IMR-90 (cell line): ENCODE measurements around the gene GRIK5. TPM values are rescaled to one million over a fixed set of nuclear protein-coding genes. Genes with fewer than 3 reads are reported as not detected.

Experiments
- ATAC-seq: fragments of 200-7000 bp; cut with Tn5 transposase; 2 replicates; pipeline ENCODE4 v1.9.1; 2020; ENCODE audit warnings: low read depth, mild to moderate bottlenecking, moderate library complexity
- BruUV-seq: library from RNA; stranded (reverse); fragments of 400-500 nt; replicated peaks from 2 replicates; lab custom pipeline; 2021; lab: Mats Ljungman, UMichigan
- CTCF ChIA-PET: fragments of 300-600 bp; formaldehyde crosslinking; extraction: SDS; loops from one replicate; lab custom pipeline; 2021; ENCODE audit warnings: antibody characterized with exemption; lab: Yijun Ruan, JAX
- POLR2A ChIA-PET: fragments of 300-600 bp; sonication (Branson Sonifier 250); formaldehyde crosslinking; loops from one replicate; lab custom pipeline; 2022; ENCODE audit warnings: antibody characterized with exemption; ENCODE audit not compliant: unreplicated experiment; lab: Charles Lee
- DNase-seq: peaks from one replicate; pipeline ENCODE4 v3.0.0; 2013
- H2AFZ ChIP-seq: replicated peaks from 2 replicates; pipeline ENCODE3; 2013; ENCODE audit warnings: low read length, mild to moderate bottlenecking; ENCODE audit not compliant: poor library complexity
- H2AK5ac ChIP-seq: 2 replicates; pipeline ENCODE4 v1.6.1; 2013; ENCODE audit warnings: low read depth, low read length, inconsistent platforms
- H2AK9ac ChIP-seq: replicated peaks from 2 replicates; pipeline ENCODE3; 2013; ENCODE audit warnings: mild to moderate bottlenecking, low read depth, low read length, moderate library complexity; ENCODE audit not compliant: poor library complexity
- H2BK120ac ChIP-seq: 2 replicates; pipeline ENCODE4 v1.6.1; 2013; ENCODE audit warnings: low read depth, low read length, inconsistent platforms
- H2BK15ac ChIP-seq: 3 replicates; pipeline ENCODE4 v1.6.1; 2013; ENCODE audit warnings: low read depth, low read length, inconsistent platforms
- H2BK20ac ChIP-seq: 2 replicates; pipeline ENCODE4 v1.6.1; 2013; ENCODE audit warnings: low read depth, mild to moderate bottlenecking, inconsistent platforms, low read length, moderate library complexity
- H2BK5ac ChIP-seq: 2 replicates; pipeline ENCODE4 v1.6.1; 2013; ENCODE audit warnings: mild to moderate bottlenecking, low read depth, low read length, inconsistent platforms; ENCODE audit not compliant: poor library complexity, severe bottlenecking
- H3K14ac ChIP-seq: replicated peaks from 2 replicates; pipeline ENCODE4 v1.6.1; 2013; ENCODE audit warnings: low read depth, low read length, inconsistent platforms
- H3K18ac ChIP-seq: 2 replicates; pipeline ENCODE4 v1.6.1; 2013; ENCODE audit warnings: low read depth, low read length, control low read depth
- H3K23ac ChIP-seq: 2 replicates; pipeline ENCODE4 v1.6.1; 2013; ENCODE audit warnings: low read depth, low read length, inconsistent platforms
- H3K27ac ChIP-seq: 2 replicates; pipeline ENCODE4 v1.5.1; 2013; ENCODE audit warnings: mild to moderate bottlenecking, control low read depth, low read length; ENCODE audit not compliant: insufficient read depth
- H3K27me3 ChIP-seq: 2 replicates; pipeline ENCODE4 v1.6.1; 2013; ENCODE audit warnings: low read length; ENCODE audit not compliant: control insufficient read depth, insufficient read depth
- H3K36me3 ChIP-seq: 2 replicates; pipeline ENCODE4 v1.6.1; 2013; ENCODE audit warnings: low read length, mixed read lengths; ENCODE audit not compliant: control insufficient read depth, insufficient read depth
- H3K4ac ChIP-seq: 2 replicates; pipeline ENCODE4 v1.6.1; 2013; ENCODE audit warnings: low read depth, low read length, inconsistent platforms
- H3K4me1 ChIP-seq: 2 replicates; pipeline ENCODE4 v1.6.1; 2013; ENCODE audit warnings: low read length, mixed read lengths; ENCODE audit not compliant: control insufficient read depth, insufficient read depth
- H3K4me2 ChIP-seq: 2 replicates; pipeline ENCODE4 v1.6.1; 2013; ENCODE audit warnings: low read depth, mild to moderate bottlenecking, control low read depth, low read length, moderate library complexity
- H3K4me3 ChIP-seq: 2 replicates; pipeline ENCODE4 v1.5.1; 2013; ENCODE audit warnings: low read depth, mild to moderate bottlenecking, control low read depth, low read length, moderate library complexity; ENCODE audit not compliant: insufficient read depth
- H3K56ac ChIP-seq: 2 replicates; pipeline ENCODE4 v1.6.1; 2013; ENCODE audit warnings: low read length, inconsistent platforms; ENCODE audit not compliant: insufficient read depth; ENCODE audit errors: extremely low read depth
- H3K79me1 ChIP-seq, 2 experiments: 2 replicates each; pipeline ENCODE4 v1.6.1; 2013; ENCODE audit warnings: low read length in 2 of 2, inconsistent platforms in 1 of 2, low read depth in 1 of 2
- H3K9ac ChIP-seq: 2 replicates; pipeline ENCODE4 v1.6.1; 2013; ENCODE audit warnings: low read depth, low read length, control low read depth
- H3K9me1 ChIP-seq: 2 replicates; pipeline ENCODE4 v1.6.1; 2013; ENCODE audit warnings: low read length, inconsistent platforms; ENCODE audit not compliant: insufficient read depth
- H3K9me3 ChIP-seq: 2 replicates; pipeline ENCODE4 v1.6.1; 2013; ENCODE audit warnings: low read length; ENCODE audit not compliant: control insufficient read depth, insufficient read depth
- H4K20me1 ChIP-seq: 2 replicates; pipeline ENCODE4 v1.6.1; 2013; ENCODE audit warnings: low read length, inconsistent platforms; ENCODE audit not compliant: insufficient read depth
- H4K5ac ChIP-seq: 2 replicates; pipeline ENCODE4 v1.6.1; 2013; ENCODE audit warnings: mild to moderate bottlenecking, low read depth, low read length, control low read depth
- H4K8ac ChIP-seq, 2 experiments: 2 replicates each; pipeline ENCODE4 v1.6.1; 2013; ENCODE audit warnings: low read depth in 2 of 2, low read length in 2 of 2, control low read depth in 1 of 2, inconsistent platforms in 1 of 2
- H4K91ac ChIP-seq: 2 replicates; pipeline ENCODE4 v1.6.1; 2013; ENCODE audit warnings: low read depth, low read length, inconsistent platforms; ENCODE audit not compliant: insufficient read depth
- BHLHE40 ChIP-seq: fragments of 150-350 bp; IDR thresholded peaks from 2 replicates; pipeline ENCODE4 v1.6.1; 2016; ENCODE audit warnings: mild to moderate bottlenecking, low read depth, low read length
- CEBPB ChIP-seq: IDR thresholded peaks from 2 replicates; pipeline ENCODE4 v1.6.1; 2012; ENCODE audit warnings: low read depth, low read length, improper control_type of control experiment
- CHD1 ChIP-seq: IDR thresholded peaks from 2 replicates; pipeline ENCODE4 v1.6.1; 2012; ENCODE audit warnings: low read depth, low read length, improper control_type of control experiment
- CTCF ChIP-seq: conservative IDR thresholded peaks from 2 replicates; pipeline ENCODE4 v1.5.1; 2012; ENCODE audit warnings: mild to moderate bottlenecking, low read depth, low read length, improper control_type of control experiment
- ELK1 ChIP-seq: fragments of 150-350 bp; IDR thresholded peaks from 2 replicates; pipeline ENCODE4 v1.6.1; 2016; ENCODE audit warnings: low read depth, mild to moderate bottlenecking, low read length, moderate library complexity, borderline replicate concordance
- FOS ChIP-seq: fragments of 150-350 bp; IDR thresholded peaks from 2 replicates; pipeline ENCODE4 v1.6.1; 2016; ENCODE audit warnings: low read depth, low read length
- MAFK ChIP-seq: IDR thresholded peaks from 2 replicates; pipeline ENCODE4 v1.6.1; 2012; ENCODE audit warnings: low read depth, low read length, improper control_type of control experiment
- MAZ ChIP-seq: IDR thresholded peaks from 2 replicates; pipeline ENCODE4 v1.6.1; 2012; ENCODE audit warnings: low read depth, mild to moderate bottlenecking, low read length, improper control_type of control experiment, moderate library complexity, borderline replicate concordance
- MXI1 ChIP-seq: IDR thresholded peaks from 2 replicates; pipeline ENCODE4 v1.6.1; 2012; ENCODE audit warnings: low read depth, mild to moderate bottlenecking, low read length, moderate library complexity, borderline replicate concordance
- NFE2L2 ChIP-seq: fragments of 150-350 bp; IDR thresholded peaks from 2 replicates; pipeline ENCODE4 v1.6.1; 2016; ENCODE audit warnings: low read depth, mild to moderate bottlenecking, low read length
- POLR2A ChIP-seq: IDR thresholded peaks from 2 replicates; pipeline ENCODE4 v1.6.1; 2012; ENCODE audit warnings: mild to moderate bottlenecking, low read depth, low read length
- RAD21 ChIP-seq: IDR thresholded peaks from 2 replicates; pipeline ENCODE4 v1.6.1; 2012; ENCODE audit warnings: low read length, improper control_type of control experiment
- RCOR1 ChIP-seq: IDR thresholded peaks from 2 replicates; pipeline ENCODE4 v1.6.1; 2012; ENCODE audit warnings: mild to moderate bottlenecking, low read length, improper control_type of control experiment; ENCODE audit not compliant: insufficient replicate concordance
- RFX5 ChIP-seq: IDR thresholded peaks from 2 replicates; pipeline ENCODE4 v1.8.0; 2012; ENCODE audit warnings: low read depth, mild to moderate bottlenecking, low read length, moderate library complexity
- SMC3 ChIP-seq: fragments of 150-350 bp; IDR thresholded peaks from 2 replicates; pipeline ENCODE4 v1.6.1; 2016; ENCODE audit warnings: low read depth, mild to moderate bottlenecking, antibody characterized with exemption, low read length, moderate library complexity
- USF2 ChIP-seq: fragments of 150-350 bp; IDR thresholded peaks from 2 replicates; pipeline ENCODE4 v1.6.1; 2017; ENCODE audit warnings: mild to moderate bottlenecking, antibody characterized with exemption, low read length, low read depth
- WGBS, 2 experiments: methylation state at CpG; one replicate each; pipeline versions ENCODE4 v1.1.5 to v1.1.7; 2013; ENCODE audit warnings: missing lambda C conversion rate in 2 of 2; ENCODE audit not compliant: insufficient read length in 1 of 2; ENCODE audit errors: extremely low coverage in 2 of 2; 5-methylcytosine and 5-hydroxymethylcytosine counted together
- dilution Hi-C: fragments of 300-500 bp; cut with HindIII; formaldehyde crosslinking; loops from one replicate; pipeline ENCODE4 v1.14.3; 2018; ENCODE audit warnings: low sequenced_read_pairs; ENCODE audit not compliant: unreplicated experiment
- in situ Hi-C: fragments of 300-500 bp; cut with MboI; formaldehyde crosslinking; loops from 3 replicates; pipeline ENCODE4 v1.14.3; 2019; ENCODE audit warnings: low sequenced_read_pairs, inconsistent platforms, mixed read lengths
- intact Hi-C: fragments of 100-400 bp; cut with micrococcal nuclease; formaldehyde crosslinking; loops from 2 replicates; pipeline ENCODE4 v1.10.0; 2022
- polyA plus RNA-seq, 3 experiments: library from polyadenylated mRNA; depleted of rRNA; stranded (reverse); fragments of >200 nt; gene quantifications; 2 replicates each; pipeline ENCODE4 v1.2.3, GENCODE V29; 2012; ENCODE audit warnings: low replicate concordance in 1 of 3
- total RNA-seq: library from RNA; depleted of rRNA; stranded (reverse); fragments of >200 nt; gene quantifications from 2 replicates; pipeline ENCODE4 v1.2.3, GENCODE V29; 2012

Gene GRIK5
- total and polyA plus RNA-seq, 2 of the 4 experiments (the other 2 are of a cell fraction) = 0.10 TPM; not detected in 1

- no peak overlapping the region for H2AFZ ChIP-seq
- ChIA-PET CTCF (no interaction called here), POLR2A (no interaction called here)
- H3K9me1 ChIP-seq = no peaks in the 10 kb centered on the region; the same call in 1 of the 2 replicates
- no peak for TF ChIP-seq CHD1
- no peak for TF ChIP-seq ELK1
- no peak for TF ChIP-seq NFE2L2
- TF ChIP-seq MAZ = no peak
- no peak for TF ChIP-seq MXI1
- no peak for TF ChIP-seq RCOR1
- no peak for TF ChIP-seq FOS
- no peak for TF ChIP-seq CEBPB
- TF ChIP-seq MAFK = no peak
- TF ChIP-seq USF2 = no peak
- no peak for TF ChIP-seq CTCF
- no peak for TF ChIP-seq RFX5
- no peak for TF ChIP-seq RAD21
- TF ChIP-seq SMC3 = no peak
- TF ChIP-seq POLR2A = no peak
- TF ChIP-seq BHLHE40 = no peak
- H3K27me3 ChIP-seq = peaks cover 38% of the 10 kb centered on the region
- 94% methylated on average over 3 of the region's 9 CpGs; no CpG with 5 or more reads in 1 of the 2 experiments for WGBS, 2 experiments
- H3K9me3 ChIP-seq = no peaks in the 10 kb centered on the region
- dilution Hi-C loops (no loop called here), intact Hi-C loops (no loop called here), in situ Hi-C loops (no loop called here)
- H3K4me2 ChIP-seq = no peak overlapping the region
- H3K79me1 ChIP-seq = no peaks in the 10 kb centered on the region
- H2AK9ac ChIP-seq = no peak overlapping the region
- no peaks in the 10 kb centered on the region for H3K36me3 ChIP-seq
- no TSS peak for BruUV-seq
- no peak overlapping the region for H2AK5ac ChIP-seq
- ATAC-seq = no peak
- no peak overlapping the region for H3K18ac ChIP-seq
- H3K14ac ChIP-seq = no peak overlapping the region
- no peak overlapping the region for H4K5ac ChIP-seq
- no peak overlapping the region for H4K91ac ChIP-seq
- H3K4me3 ChIP-seq = no peak overlapping the region
- H2BK20ac ChIP-seq = no peak overlapping the region
- H3K9ac ChIP-seq = no peak overlapping the region
- no peak overlapping the region for H2BK15ac ChIP-seq
- no peak overlapping the region for H3K4ac ChIP-seq
- no peak overlapping the region for H2BK5ac ChIP-seq
- H4K8ac ChIP-seq = no peak overlapping the region
- no peak overlapping the region for H3K27ac ChIP-seq
- H3K4me1 ChIP-seq = no peaks in the 10 kb centered on the region
- DNase-seq = no peak
- H3K56ac ChIP-seq = no peak overlapping the region
- H3K23ac ChIP-seq = no peak overlapping the region
- no peaks in the 10 kb centered on the region for H4K20me1 ChIP-seq
- no peak overlapping the region for H2BK120ac ChIP-seq
These were observed 81.1 kb downstream of the GRIK5 start for GRCh38 chr19:41988947-41989346.
